UCSD-AML1 (cell line): Measurements from ENCODE around the gene VSTM2L.

Experiments
- DNase-seq: peaks from one replicate; lab custom pipeline; 2025; ENCODE audit not compliant: unreplicated experiment; lab: John Stamatoyannopoulos, UW

The VSTM2L gene

DNA sequence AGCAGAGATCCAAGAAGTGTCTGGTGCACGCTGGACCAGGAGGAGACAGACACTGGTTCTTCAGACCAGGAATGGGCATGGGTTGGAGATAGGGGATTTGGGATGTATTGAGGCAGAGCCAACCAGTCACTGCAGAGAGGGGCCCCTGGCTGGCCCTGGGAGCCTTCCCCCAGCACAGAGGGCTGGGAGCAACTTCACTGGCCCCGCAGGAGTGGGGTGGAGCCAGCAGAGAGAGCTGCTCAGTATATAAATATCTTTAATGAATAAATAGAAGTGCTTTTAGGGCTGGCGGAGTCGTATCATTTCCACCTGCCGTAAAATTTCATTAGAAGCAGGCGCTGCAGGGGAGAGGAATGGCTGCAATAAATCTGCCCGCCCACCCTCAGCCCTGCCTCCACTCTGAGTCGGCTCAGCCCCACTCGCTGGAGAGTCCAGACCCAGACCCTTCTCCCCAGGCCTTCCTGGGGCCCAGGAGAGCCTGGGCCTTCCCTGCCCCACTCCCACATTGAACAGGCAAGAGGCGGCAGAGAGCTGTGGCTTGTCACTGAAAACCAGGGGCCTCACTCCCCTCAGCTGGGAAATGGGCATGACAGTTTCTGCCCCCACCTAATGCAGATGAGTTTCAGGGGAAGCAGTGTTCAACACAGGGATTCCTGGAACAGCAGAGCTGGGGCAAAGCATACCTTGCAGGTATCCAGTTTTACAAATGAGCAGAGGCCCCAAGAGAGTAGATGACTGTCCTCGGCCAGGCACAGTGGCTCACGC lies 23.9 kb upstream of the VSTM2L start:
- DNase-seq: no peak

GRCh38 chr20:37879843-37880242 lies 23.1 kb upstream of the VSTM2L start:
- no peak for DNase-seq

- DNase-seq: no peak
These were observed 22.0 kb upstream of the VSTM2L start for GRCh38 chr20:37880726-37881591.

DNA sequence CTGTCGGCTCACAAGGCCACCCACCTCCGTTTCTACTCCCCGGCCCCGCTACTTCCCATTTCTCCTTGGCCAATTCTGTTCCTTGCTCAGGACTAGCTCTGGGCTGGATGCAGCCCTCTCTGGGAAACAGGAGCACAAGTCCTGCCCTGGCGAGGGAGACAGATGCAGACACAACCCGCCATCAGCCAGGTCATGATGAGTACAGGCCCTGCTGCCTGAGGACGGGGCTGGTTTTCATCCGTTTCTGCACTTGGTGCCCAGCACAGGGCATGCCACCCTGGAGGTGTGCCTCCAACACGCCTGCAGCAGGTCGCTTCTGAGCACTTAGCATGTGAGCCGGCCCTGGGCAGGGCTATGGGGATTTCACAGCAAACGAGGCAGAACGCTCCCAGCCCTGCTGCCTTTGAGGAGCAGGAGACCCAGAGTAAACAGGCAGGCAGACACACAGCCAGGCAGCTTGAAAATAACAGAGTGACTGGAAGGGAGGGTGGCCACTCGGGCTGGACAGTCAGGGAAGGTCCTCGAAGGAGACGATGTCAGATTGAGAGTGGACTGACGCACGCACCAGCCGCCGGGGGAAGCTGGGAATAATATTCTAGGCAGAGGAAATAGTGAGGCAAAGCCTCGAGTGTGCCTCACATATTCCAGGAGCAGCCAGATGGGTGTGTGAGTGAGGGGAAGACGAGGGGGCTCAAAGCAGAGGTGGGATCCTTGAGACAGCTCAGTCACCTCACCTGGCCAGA lies 21.2 kb upstream of the VSTM2L start:
- no peak for DNase-seq

GRCh38 chr20:37882961-37883712 lies 19.8 kb upstream of the VSTM2L start:
- no peak for DNase-seq

DNA sequence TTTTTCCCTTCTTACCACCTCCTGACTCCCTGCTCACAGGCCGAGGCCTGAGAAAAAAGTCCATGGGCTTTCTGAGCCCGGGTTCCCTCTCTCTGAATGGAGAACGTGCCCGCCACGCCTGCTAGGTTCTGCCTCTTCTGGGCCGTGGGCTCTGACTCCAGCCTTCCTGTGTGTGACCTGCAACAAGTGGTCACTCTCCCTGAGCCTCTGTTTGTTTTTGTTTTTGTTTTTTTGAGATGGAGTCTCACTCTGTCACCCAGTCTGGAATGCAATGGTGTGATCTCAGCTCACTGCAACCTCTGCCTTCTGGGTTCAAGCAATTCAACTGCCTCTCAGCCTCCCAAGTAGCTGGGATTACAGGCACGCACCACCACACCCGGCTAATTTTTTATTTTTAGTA lies 17.9 kb upstream of the VSTM2L start:
- no peak for DNase-seq

- no peak for DNase-seq
These were observed 17.1 kb upstream of the VSTM2L start for GRCh38 chr20:37885593-37886503.

- no peak for DNase-seq
These were observed 16.1 kb upstream of the VSTM2L start for GRCh38 chr20:37886851-37887297.

- no peak for DNase-seq
These were observed 14.3 kb upstream of the VSTM2L start for GRCh38 chr20:37888641-37889040.

- DNase-seq: no peak
These were observed 12.8 kb upstream of the VSTM2L start for GRCh38 chr20:37890108-37890507.

GRCh38 chr20:37890643-37891042 lies 12.3 kb upstream of the VSTM2L start:
- DNase-seq: no peak

GRCh38 chr20:37892001-37892400 lies 10.9 kb upstream of the VSTM2L start:
- peak; percentile 38 for DNase-seq

DNA sequence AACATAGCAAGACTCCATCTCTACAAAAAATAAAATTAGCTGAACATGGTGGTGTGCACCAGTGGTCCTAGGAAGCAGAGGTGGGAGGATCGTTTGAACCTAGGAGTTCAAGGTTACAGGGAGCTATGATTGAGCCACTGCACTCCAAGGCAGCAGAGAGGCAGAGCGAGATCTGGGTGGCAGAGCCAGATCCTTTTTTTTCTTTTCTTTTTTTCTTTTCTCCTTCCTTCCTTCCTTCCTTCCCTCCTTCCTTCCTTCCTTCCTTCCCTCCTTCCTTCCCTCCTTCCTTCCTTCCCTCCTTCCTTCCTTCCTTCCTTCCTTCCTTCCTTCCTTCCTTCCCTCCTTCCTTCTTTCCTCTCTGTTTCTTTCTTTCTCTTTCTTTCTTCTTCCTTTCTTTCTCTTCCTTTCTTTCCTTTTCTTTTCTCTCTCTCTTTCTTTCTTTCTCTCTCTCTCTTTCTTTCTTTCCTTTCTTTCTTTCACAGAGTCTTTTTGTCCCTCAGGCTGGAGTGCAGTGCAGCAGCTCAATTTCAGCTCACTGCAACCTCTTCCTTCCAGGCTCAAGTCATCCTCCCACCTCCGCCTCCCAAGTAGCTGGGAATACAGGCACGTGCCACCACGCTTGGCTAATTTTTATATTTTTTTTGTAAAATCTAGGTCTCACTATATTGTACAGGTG lies 9.2 kb upstream of the VSTM2L start:
- no peak for DNase-seq

- no peak for DNase-seq
These were observed 8.5 kb upstream of the VSTM2L start for GRCh38 chr20:37894454-37894853.

DNA sequence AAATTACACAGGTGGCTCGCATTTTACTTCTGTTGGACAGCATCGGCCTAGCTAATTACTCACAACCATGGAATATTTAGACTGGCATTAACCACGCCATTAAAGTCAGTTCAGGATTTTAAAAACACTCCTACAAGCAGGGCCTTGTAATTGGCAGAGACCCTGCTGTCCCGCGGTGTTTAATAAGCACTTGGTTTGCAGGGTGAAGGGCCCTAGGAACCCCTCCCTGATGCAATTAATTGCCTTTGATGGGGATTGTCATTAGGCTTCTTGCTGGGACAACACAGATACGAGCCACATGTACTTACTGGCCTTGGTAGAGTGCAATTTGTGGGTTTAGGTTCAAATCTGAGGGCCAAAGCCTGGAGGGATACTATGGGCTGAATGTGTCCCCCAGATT lies 7.8 kb upstream of the VSTM2L start:
- DNase-seq: no peak

- peak; percentile 23 for DNase-seq
These were observed 5.9 kb upstream of the VSTM2L start for GRCh38 chr20:37896932-37897548.

DNA sequence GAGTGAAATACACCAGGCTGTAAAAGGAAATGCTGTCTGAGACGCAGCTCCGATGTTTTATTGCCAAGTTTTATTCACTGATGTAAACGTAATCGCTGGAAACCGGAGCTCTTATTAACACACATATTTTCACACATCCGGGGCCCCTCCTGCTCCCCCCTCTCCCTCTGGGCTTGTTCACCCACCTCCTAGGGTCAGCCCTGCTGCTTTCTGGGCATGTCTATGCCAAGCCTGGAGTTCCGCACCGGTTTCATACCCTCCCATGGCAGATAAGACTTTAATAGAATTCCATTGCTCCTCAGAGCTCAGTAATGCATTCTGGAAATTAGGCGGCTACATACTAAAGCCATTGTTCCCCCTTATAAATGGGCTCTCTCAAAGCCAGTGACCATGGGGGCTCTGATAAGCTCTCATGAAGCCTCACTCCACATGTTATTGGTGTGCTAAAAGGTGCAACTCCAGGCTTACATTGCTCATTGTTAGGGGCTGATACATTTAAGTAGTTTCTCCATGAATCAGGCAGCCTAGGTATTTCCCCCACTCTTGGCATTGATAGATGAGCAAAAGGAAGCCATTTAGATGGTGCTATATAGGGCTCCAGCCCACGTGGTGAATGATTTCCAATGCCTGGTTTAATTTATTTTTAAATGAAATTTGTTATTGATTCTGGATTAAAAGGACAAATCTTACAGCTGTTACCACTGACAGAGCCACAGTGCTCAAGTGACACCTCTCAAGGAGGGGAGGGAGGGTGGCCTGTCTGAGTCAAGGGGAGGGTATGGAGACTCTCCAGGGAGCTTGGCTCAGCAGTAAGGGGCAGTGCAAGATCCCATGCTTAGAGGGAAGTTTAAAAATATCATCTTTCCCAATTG lies 4.5 kb upstream of the VSTM2L start:
- no peak for DNase-seq
